GM23338 (cell line): Measurements from ENCODE around the gene AMOTL1.

Experiments
- CREB1 ChIP-seq: fragments of 250-450 bp; sonication (Bioruptor Pico); IDR thresholded peaks from 2 replicates; pipeline ENCODE4 v1.5.0; 2020; ENCODE audit warnings: low read depth, mild to moderate bottlenecking, moderate library complexity
- CTCF ChIP-seq, 2 experiments: fragments of 200-600 bp in 1 of 2; sonication (generic) in 1 of 2; conservative IDR thresholded peaks; 2 replicates each; pipeline versions ENCODE4 v1.5.1 to v1.6.1; 2016 to 2017; ENCODE audit warnings: antibody characterized with exemption in 2 of 2, low read depth in 2 of 2, mild to moderate bottlenecking in 2 of 2, moderate library complexity in 1 of 2
- ETS1 ChIP-seq: IDR thresholded peaks from 2 replicates; pipeline ENCODE4 v1.6.1; 2016; ENCODE audit warnings: antibody characterized with exemption
- EZH2 ChIP-seq: fragments of 200-600 bp; sonication (generic); IDR thresholded peaks from one replicate; pipeline ENCODE4 v1.8.0; 2017; ENCODE audit warnings: antibody characterized with exemption, mild to moderate bottlenecking, low read depth; ENCODE audit not compliant: unreplicated experiment
- EZH2phosphoT487 ChIP-seq: fragments of 200-600 bp; sonication (generic); IDR thresholded peaks from one replicate; pipeline ENCODE4 v1.8.1; 2018; ENCODE audit warnings: antibody characterized with exemption; ENCODE audit not compliant: unreplicated experiment
- POLR2AphosphoS5 ChIP-seq: IDR thresholded peaks from 2 replicates; pipeline ENCODE4 v1.6.1; 2016; ENCODE audit warnings: antibody characterized with exemption, low read depth
- REST ChIP-seq: IDR thresholded peaks from one replicate; pipeline ENCODE4 v1.6.1; 2018; ENCODE audit warnings: antibody characterized with exemption; ENCODE audit not compliant: unreplicated experiment
- ZNF114 ChIP-seq: fragments of 250-450 bp; sonication (Bioruptor Pico); IDR thresholded peaks from 2 replicates; pipeline ENCODE4 v1.5.0; 2020; ENCODE audit warnings: mild to moderate bottlenecking, moderate library complexity
- ZNF331 ChIP-seq: fragments of 250-450 bp; sonication (Bioruptor Pico); IDR thresholded peaks from 2 replicates; pipeline ENCODE4 v1.5.0; 2020; ENCODE audit warnings: low read depth, mild to moderate bottlenecking, moderate library complexity

- TF ChIP-seq CTCF (conservative IDR thresholded peaks at IDR 0.05; ENCODE audit: low read depth in 2 of 2) (no peak), EZH2 (no peak), POLR2AphosphoS5 (no peak), REST (no peak), CREB1 (CRISPR knock-in tag) (no peak), ZNF331 (no peak), EZH2phosphoT487 (no peak), ETS1 (no peak), ZNF114 (no peak)
These were observed 3.2 kb downstream of the AMOTL1 start for GRCh38 chr11:94771390-94771789.
